DOHH2 (cell line): ENCODE measurements around the gene LZTR1.

Experiments
- CTCF ChIP-seq: fragments of 200-600 bp; sonication (generic); IDR thresholded peaks from one replicate; pipeline ENCODE4 v1.5.1; 2014; ENCODE audit warnings: antibody characterized with exemption, mild to moderate bottlenecking, low read depth, low read length; ENCODE audit not compliant: poor library complexity, severe bottlenecking
- EZH2phosphoT487 ChIP-seq: fragments of 200-600 bp; sonication (generic); IDR thresholded peaks from 2 replicates; pipeline ENCODE4 v1.6.1; 2017; ENCODE audit warnings: borderline replicate concordance, mild to moderate bottlenecking, antibody characterized with exemption, low read length, moderate library complexity, mixed read lengths

GRCh38 chr22:20972933-20973577 is 9.0 kb upstream of the LZTR1 start:
- TF ChIP-seq CTCF (no peak), EZH2phosphoT487 (no peak)
